Measurements from ENCODE around the gene DCDC2C. TPM values are rescaled to one million over a fixed set of nuclear protein-coding genes. Genes with fewer than 3 reads are reported as not detected.

The DCDC2C gene
- total and polyA plus RNA-seq, 2 donors (not counting 1 experiment from before 2014, with no cell fraction given), result not detected

GRCh38 chr2:3669656-3670055, 33.7 kb upstream of the DCDC2C start:
- Histone ChIP-seq H3K9ac (ENCODE audit: insufficient read depth, low read length) (no peak overlapping the region), H3K79me2 (ENCODE audit: control insufficient read depth, insufficient read depth, low read length) (no peaks in the 10 kb centered on the region), H3K4me3 (replicated peaks in 1 of 4; ENCODE audit: control extremely low read depth in 1 of 4, insufficient read depth in 1 of 4, low read depth in 3 of 4, low read length in 4 of 4) (no peak overlapping the region), H3K27me3 (ENCODE audit: control insufficient read depth, insufficient read depth, low read length) (no peaks in the 10 kb centered on the region), H3K36me3 (ENCODE audit: control insufficient read depth, insufficient read depth, low read length) (no peaks in the 10 kb centered on the region), H4K20me1 (ENCODE audit: control insufficient read depth, extremely low read depth, insufficient read depth, low read length) (no peaks in the 10 kb centered on the region), H3K4me1 (ENCODE audit: control insufficient read depth, extremely low read depth, insufficient read depth, low read length) (no peaks in the 10 kb centered on the region), H2AFZ (ENCODE audit: low read length) (no peak overlapping the region), H3K27ac (ENCODE audit: insufficient read depth, low read length) (no peak overlapping the region), H3K9me3 (ENCODE audit: control insufficient read depth, insufficient read depth, low read depth, low read length) (no peaks in the 10 kb centered on the region), H3K4me2 (ENCODE audit: extremely low read depth, insufficient read depth, low read length) (no peak overlapping the region)
- TF ChIP-seq, protein P1, sequence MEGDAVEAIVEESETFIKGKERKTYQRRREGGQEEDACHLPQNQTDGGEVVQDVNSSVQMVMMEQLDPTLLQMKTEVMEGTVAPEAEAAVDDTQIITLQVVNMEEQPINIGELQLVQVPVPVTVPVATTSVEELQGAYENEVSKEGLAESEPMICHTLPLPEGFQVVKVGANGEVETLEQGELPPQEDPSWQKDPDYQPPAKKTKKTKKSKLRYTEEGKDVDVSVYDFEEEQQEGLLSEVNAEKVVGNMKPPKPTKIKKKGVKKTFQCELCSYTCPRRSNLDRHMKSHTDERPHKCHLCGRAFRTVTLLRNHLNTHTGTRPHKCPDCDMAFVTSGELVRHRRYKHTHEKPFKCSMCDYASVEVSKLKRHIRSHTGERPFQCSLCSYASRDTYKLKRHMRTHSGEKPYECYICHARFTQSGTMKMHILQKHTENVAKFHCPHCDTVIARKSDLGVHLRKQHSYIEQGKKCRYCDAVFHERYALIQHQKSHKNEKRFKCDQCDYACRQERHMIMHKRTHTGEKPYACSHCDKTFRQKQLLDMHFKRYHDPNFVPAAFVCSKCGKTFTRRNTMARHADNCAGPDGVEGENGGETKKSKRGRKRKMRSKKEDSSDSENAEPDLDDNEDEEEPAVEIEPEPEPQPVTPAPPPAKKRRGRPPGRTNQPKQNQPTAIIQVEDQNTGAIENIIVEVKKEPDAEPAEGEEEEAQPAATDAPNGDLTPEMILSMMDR (conservative IDR thresholded peaks at IDR 0.05 in 1 of 2, IDR thresholded peaks at IDR 0.05 in 1 of 2; ENCODE audit: low read depth in 1 of 2, low read length in 2 of 2), result no peak
- TF ChIP-seq EZH2 (IDR thresholded peaks at IDR 0.05; ENCODE audit: low read length, missing control alignments), result no peak
- no peak for DNase-seq (ENCODE audit: low read depth in 2 of 2)

GRCh38 chr2:3670376-3670775, 33.0 kb upstream of the DCDC2C start:
- Histone ChIP-seq H3K27me3 (ENCODE audit: control insufficient read depth, insufficient read depth, low read length) (no peaks in the 10 kb centered on the region), H3K4me1 (ENCODE audit: control insufficient read depth, extremely low read depth, insufficient read depth, low read length) (no peaks in the 10 kb centered on the region), H2AFZ (ENCODE audit: low read length) (no peak overlapping the region), H3K36me3 (ENCODE audit: control insufficient read depth, insufficient read depth, low read length) (no peaks in the 10 kb centered on the region), H3K79me2 (ENCODE audit: control insufficient read depth, insufficient read depth, low read length) (no peaks in the 10 kb centered on the region), H4K20me1 (ENCODE audit: control insufficient read depth, extremely low read depth, insufficient read depth, low read length) (no peaks in the 10 kb centered on the region), H3K9me3 (ENCODE audit: control insufficient read depth, insufficient read depth, low read depth, low read length) (no peaks in the 10 kb centered on the region), H3K9ac (ENCODE audit: insufficient read depth, low read length) (no peak overlapping the region), H3K27ac (ENCODE audit: insufficient read depth, low read length) (no peak overlapping the region), H3K4me3 (replicated peaks in 1 of 4; ENCODE audit: control extremely low read depth in 1 of 4, insufficient read depth in 1 of 4, low read depth in 3 of 4, low read length in 4 of 4) (no peak overlapping the region), H3K4me2 (ENCODE audit: extremely low read depth, insufficient read depth, low read length) (no peak overlapping the region)
- no peak for DNase-seq (ENCODE audit: low read depth in 2 of 2)
- TF ChIP-seq, protein P1 (conservative IDR thresholded peaks at IDR 0.05 in 1 of 2, IDR thresholded peaks at IDR 0.05 in 1 of 2; ENCODE audit: low read depth in 1 of 2, low read length in 2 of 2), result no peak
- TF ChIP-seq EZH2 (IDR thresholded peaks at IDR 0.05; ENCODE audit: low read length, missing control alignments), result no peak

DNA sequence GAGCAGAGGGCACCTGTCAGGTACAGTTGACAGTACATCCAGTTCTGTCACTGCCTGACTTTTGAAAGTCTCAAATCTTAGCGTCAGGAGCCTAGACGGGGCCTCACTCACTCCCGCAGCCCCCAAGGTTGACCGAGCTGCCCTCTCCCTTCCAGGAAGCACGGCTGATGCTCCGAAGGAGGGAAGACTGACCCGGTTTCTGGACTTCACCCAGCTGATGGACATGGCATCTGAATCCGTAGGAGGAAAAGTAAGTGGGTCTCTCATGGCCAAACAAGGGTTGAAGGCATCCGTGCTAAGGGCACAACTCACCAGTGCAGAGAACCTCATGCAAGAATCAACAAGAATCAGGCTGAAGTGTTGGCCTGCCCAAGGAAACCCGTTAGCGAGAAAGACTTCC, 32.4 kb upstream of the DCDC2C start:
- no peaks in the 10 kb centered on the region for H4K20me1 ChIP-seq (ENCODE audit: control insufficient read depth, extremely low read depth, insufficient read depth, low read length)
- H3K9ac ChIP-seq (ENCODE audit: insufficient read depth, low read length), result no peak overlapping the region
- H3K79me2 ChIP-seq (ENCODE audit: control insufficient read depth, insufficient read depth, low read length), result no peaks in the 10 kb centered on the region
- no peaks in the 10 kb centered on the region for H3K4me1 ChIP-seq (ENCODE audit: control insufficient read depth, extremely low read depth, insufficient read depth, low read length)
- DNase-seq (ENCODE audit: low read depth in 2 of 2), result no peak
- no peaks in the 10 kb centered on the region for H3K27me3 ChIP-seq (ENCODE audit: control insufficient read depth, insufficient read depth, low read length)
- H3K27ac ChIP-seq (ENCODE audit: insufficient read depth, low read length), result no peak overlapping the region
- TF ChIP-seq, protein P1 (conservative IDR thresholded peaks at IDR 0.05 in 1 of 2, IDR thresholded peaks at IDR 0.05 in 1 of 2; ENCODE audit: low read depth in 1 of 2, low read length in 2 of 2), result no peak
- no peak for TF ChIP-seq EZH2 (IDR thresholded peaks at IDR 0.05; ENCODE audit: low read length, missing control alignments)
- H3K36me3 ChIP-seq (ENCODE audit: control insufficient read depth, insufficient read depth, low read length), result no peaks in the 10 kb centered on the region
- H3K9me3 ChIP-seq (ENCODE audit: control insufficient read depth, insufficient read depth, low read depth, low read length), result no peaks in the 10 kb centered on the region
- H2AFZ ChIP-seq (ENCODE audit: low read length), result no peak overlapping the region
- H3K4me2 ChIP-seq (ENCODE audit: extremely low read depth, insufficient read depth, low read length), result no peak overlapping the region
- H3K4me3 ChIP-seq (replicated peaks in 1 of 4; ENCODE audit: control extremely low read depth in 1 of 4, insufficient read depth in 1 of 4, low read depth in 3 of 4, low read length in 4 of 4), result no peak overlapping the region

All from fibroblast of lung (primary cell).